ENCODE measurements around the gene ROBO1. TPM values are rescaled to one million over a fixed set of nuclear protein-coding genes. Genes with fewer than 3 reads are reported as not detected.

Gene ROBO1
- total and polyA plus RNA-seq, 2 donors, result 13.3 to 33.9 TPM

GRCh38 chr3:79167651-79168416 is 600.0 kb downstream of the ROBO1 start:
- H3K36me3 ChIP-seq (ENCODE audit: control insufficient read depth in 2 of 2, insufficient read depth in 2 of 2, low read length in 1 of 2), result no peaks in the 10 kb centered on the region
- WGBS, result 93% methylated on average over 5 of the region's 5 CpGs
- no peak for DNase-seq (ENCODE audit: low read depth in 6 of 9, low spot score in 9 of 9)

GRCh38 chr3:79162653-79163052 is 605.1 kb downstream of the ROBO1 start:
- no peaks in the 10 kb centered on the region for H3K36me3 ChIP-seq (ENCODE audit: control insufficient read depth in 2 of 2, insufficient read depth in 2 of 2, low read length in 1 of 2)
- no peak for DNase-seq (ENCODE audit: low read depth in 6 of 9, low spot score in 9 of 9)
- H3K27me3 ChIP-seq (ENCODE audit: control insufficient read depth in 2 of 2, insufficient read depth in 1 of 2, low read length in 1 of 2), result no peaks in the 10 kb centered on the region
- H3K27ac ChIP-seq (ENCODE audit: low read depth in 1 of 2, low read length in 1 of 2), result no peak overlapping the region
- 83% methylated on average over 2 of the region's 2 CpGs for WGBS
- no peak overlapping the region for H3K4me3 ChIP-seq (ENCODE audit: low read length in 2 of 2)
- H3K9me3 ChIP-seq (ENCODE audit: control insufficient read depth in 2 of 2, insufficient read depth in 1 of 2, low read length in 1 of 2), result no peaks in the 10 kb centered on the region
- no peaks in the 10 kb centered on the region for H3K4me1 ChIP-seq (ENCODE audit: control insufficient read depth in 2 of 2, insufficient read depth in 2 of 2, low read length in 2 of 2)

More at GRCh38 chr3:79167651-79168416, 600.0 kb downstream of the ROBO1 start:
- no peak overlapping the region for H3K27ac ChIP-seq (ENCODE audit: low read depth in 1 of 2, low read length in 1 of 2)
- H3K4me3 ChIP-seq (ENCODE audit: low read length in 2 of 2), result no peak overlapping the region
- H3K27me3 ChIP-seq (ENCODE audit: control insufficient read depth in 2 of 2, insufficient read depth in 1 of 2, low read length in 1 of 2), result no peaks in the 10 kb centered on the region
- no peaks in the 10 kb centered on the region for H3K4me1 ChIP-seq (ENCODE audit: control insufficient read depth in 2 of 2, insufficient read depth in 2 of 2, low read length in 2 of 2)
- no peaks in the 10 kb centered on the region for H3K9me3 ChIP-seq (ENCODE audit: control insufficient read depth in 2 of 2, insufficient read depth in 1 of 2, low read length in 1 of 2)

- Histone ChIP-seq H3K27me3 (ENCODE audit: control insufficient read depth in 2 of 2, insufficient read depth in 1 of 2, low read length in 1 of 2) (no peaks in the 10 kb centered on the region), H3K4me1 (ENCODE audit: control insufficient read depth in 2 of 2, insufficient read depth in 2 of 2, low read length in 2 of 2) (no peaks in the 10 kb centered on the region), H3K9me3 (ENCODE audit: control insufficient read depth in 2 of 2, insufficient read depth in 1 of 2, low read length in 1 of 2) (no peaks in the 10 kb centered on the region), H3K27ac (ENCODE audit: low read depth in 1 of 2, low read length in 1 of 2) (no peak overlapping the region), H3K36me3 (ENCODE audit: control insufficient read depth in 2 of 2, insufficient read depth in 2 of 2, low read length in 1 of 2) (no peaks in the 10 kb centered on the region), H3K4me3 (ENCODE audit: low read length in 2 of 2) (no peak overlapping the region)
- no peak for DNase-seq (ENCODE audit: low read depth in 6 of 9, low spot score in 9 of 9)
- WGBS, result 67% methylated on average over 1 of the region's 1 CpG
These were observed 605.9 kb downstream of the ROBO1 start for GRCh38 chr3:79161941-79162340.

- Histone ChIP-seq H3K4me1 (ENCODE audit: control insufficient read depth in 2 of 2, insufficient read depth in 2 of 2, low read length in 2 of 2) (no peaks in the 10 kb centered on the region), H3K27ac (ENCODE audit: low read depth in 1 of 2, low read length in 1 of 2) (no peak overlapping the region), H3K4me3 (ENCODE audit: low read length in 2 of 2) (no peak overlapping the region), H3K36me3 (ENCODE audit: control insufficient read depth in 2 of 2, insufficient read depth in 2 of 2, low read length in 1 of 2) (no peaks in the 10 kb centered on the region), H3K27me3 (ENCODE audit: control insufficient read depth in 2 of 2, insufficient read depth in 1 of 2, low read length in 1 of 2) (no peaks in the 10 kb centered on the region), H3K9me3 (ENCODE audit: control insufficient read depth in 2 of 2, insufficient read depth in 1 of 2, low read length in 1 of 2) (no peaks in the 10 kb centered on the region)
- DNase-seq (ENCODE audit: low read depth in 6 of 9, low spot score in 9 of 9), result no peak
- 96% methylated on average over 1 of the region's 1 CpG for WGBS
These were observed 607.4 kb downstream of the ROBO1 start for GRCh38 chr3:79160421-79160820.

- Histone ChIP-seq H3K4me3 (ENCODE audit: low read length in 2 of 2) (no peak overlapping the region), H3K36me3 (ENCODE audit: control insufficient read depth in 2 of 2, insufficient read depth in 2 of 2, low read length in 1 of 2) (no peaks in the 10 kb centered on the region), H3K27ac (ENCODE audit: low read depth in 1 of 2, low read length in 1 of 2) (no peak overlapping the region), H3K27me3 (ENCODE audit: control insufficient read depth in 2 of 2, insufficient read depth in 1 of 2, low read length in 1 of 2) (no peaks in the 10 kb centered on the region), H3K9me3 (ENCODE audit: control insufficient read depth in 2 of 2, insufficient read depth in 1 of 2, low read length in 1 of 2) (no peaks in the 10 kb centered on the region), H3K4me1 (ENCODE audit: control insufficient read depth in 2 of 2, insufficient read depth in 2 of 2, low read length in 2 of 2) (no peaks in the 10 kb centered on the region)
- no peak for DNase-seq (ENCODE audit: low read depth in 6 of 9, low spot score in 9 of 9)
- 86% methylated on average over 2 of the region's 2 CpGs for WGBS
These were observed 608.1 kb downstream of the ROBO1 start for GRCh38 chr3:79159736-79160135.

GRCh38 chr3:79157191-79157590 is 610.6 kb downstream of the ROBO1 start:
- H3K4me1 ChIP-seq (ENCODE audit: control insufficient read depth in 2 of 2, insufficient read depth in 2 of 2, low read length in 2 of 2), result no peaks in the 10 kb centered on the region
- H3K4me3 ChIP-seq (ENCODE audit: low read length in 2 of 2), result no peak overlapping the region
- no peaks in the 10 kb centered on the region for H3K9me3 ChIP-seq (ENCODE audit: control insufficient read depth in 2 of 2, insufficient read depth in 1 of 2, low read length in 1 of 2)
- no peak for DNase-seq (ENCODE audit: low read depth in 6 of 9, low spot score in 9 of 9)
- no peaks in the 10 kb centered on the region for H3K27me3 ChIP-seq (ENCODE audit: control insufficient read depth in 2 of 2, insufficient read depth in 1 of 2, low read length in 1 of 2)
- no peaks in the 10 kb centered on the region for H3K36me3 ChIP-seq (ENCODE audit: control insufficient read depth in 2 of 2, insufficient read depth in 2 of 2, low read length in 1 of 2)
- no peak overlapping the region for H3K27ac ChIP-seq (ENCODE audit: low read depth in 1 of 2, low read length in 1 of 2)

- H3K27me3 ChIP-seq (ENCODE audit: control insufficient read depth in 2 of 2, insufficient read depth in 1 of 2, low read length in 1 of 2), result no peaks in the 10 kb centered on the region
- WGBS, result 68% methylated on average over 2 of the region's 2 CpGs
- H3K4me3 ChIP-seq (ENCODE audit: low read length in 2 of 2), result no peak overlapping the region
- no peak for DNase-seq (ENCODE audit: low read depth in 6 of 9, low spot score in 9 of 9)
- H3K27ac ChIP-seq (ENCODE audit: low read depth in 1 of 2, low read length in 1 of 2), result no peak overlapping the region
- no peaks in the 10 kb centered on the region for H3K4me1 ChIP-seq (ENCODE audit: control insufficient read depth in 2 of 2, insufficient read depth in 2 of 2, low read length in 2 of 2)
- H3K36me3 ChIP-seq (ENCODE audit: control insufficient read depth in 2 of 2, insufficient read depth in 2 of 2, low read length in 1 of 2), result no peaks in the 10 kb centered on the region
- H3K9me3 ChIP-seq (ENCODE audit: control insufficient read depth in 2 of 2, insufficient read depth in 1 of 2, low read length in 1 of 2), result no peaks in the 10 kb centered on the region
These were observed 612.9 kb downstream of the ROBO1 start for GRCh38 chr3:79154865-79155264.

- WGBS, result 92% methylated on average over 2 of the region's 2 CpGs
- no peaks in the 10 kb centered on the region for H3K9me3 ChIP-seq (ENCODE audit: control insufficient read depth in 2 of 2, insufficient read depth in 1 of 2, low read length in 1 of 2)
- no peaks in the 10 kb centered on the region for H3K36me3 ChIP-seq (ENCODE audit: control insufficient read depth in 2 of 2, insufficient read depth in 2 of 2, low read length in 1 of 2)
- no peak overlapping the region for H3K4me3 ChIP-seq (ENCODE audit: low read length in 2 of 2)
- no peaks in the 10 kb centered on the region for H3K27me3 ChIP-seq (ENCODE audit: control insufficient read depth in 2 of 2, insufficient read depth in 1 of 2, low read length in 1 of 2)
- H3K27ac ChIP-seq (ENCODE audit: low read depth in 1 of 2, low read length in 1 of 2), result no peak overlapping the region
- no peaks in the 10 kb centered on the region for H3K4me1 ChIP-seq (ENCODE audit: control insufficient read depth in 2 of 2, insufficient read depth in 2 of 2, low read length in 2 of 2)
- DNase-seq (ENCODE audit: low read depth in 6 of 9, low spot score in 9 of 9), result no peak
These were observed 619.0 kb downstream of the ROBO1 start for GRCh38 chr3:79148786-79149185.

- H3K4me3 ChIP-seq (ENCODE audit: low read length in 2 of 2), result no peak overlapping the region
- WGBS, result 87% methylated on average over 3 of the region's 3 CpGs
- H3K36me3 ChIP-seq (ENCODE audit: control insufficient read depth in 2 of 2, insufficient read depth in 2 of 2, low read length in 1 of 2), result no peaks in the 10 kb centered on the region
- DNase-seq (ENCODE audit: low read depth in 6 of 9, low spot score in 9 of 9), result no peak
- H3K4me1 ChIP-seq (ENCODE audit: control insufficient read depth in 2 of 2, insufficient read depth in 2 of 2, low read length in 2 of 2), result no peaks in the 10 kb centered on the region
- no peaks in the 10 kb centered on the region for H3K9me3 ChIP-seq (ENCODE audit: control insufficient read depth in 2 of 2, insufficient read depth in 1 of 2, low read length in 1 of 2)
- H3K27me3 ChIP-seq (ENCODE audit: control insufficient read depth in 2 of 2, insufficient read depth in 1 of 2, low read length in 1 of 2), result no peaks in the 10 kb centered on the region
- no peak overlapping the region for H3K27ac ChIP-seq (ENCODE audit: low read depth in 1 of 2, low read length in 1 of 2)
These were observed 621.8 kb downstream of the ROBO1 start for GRCh38 chr3:79146024-79146423.

All from thymus (tissue), 11 donors.